Measurements from ENCODE around the gene RABGEF1. TPM values are rescaled to one million over a fixed set of nuclear protein-coding genes. Genes with fewer than 3 reads are reported as not detected.

The RABGEF1 gene
- total RNA-seq, 4 donors from 2014 or later: 43.0 to 46.3 (median 44.3) TPM

GRCh38 chr7:66781408-66782090 lies 41.0 kb downstream of the RABGEF1 start:
- TF ChIP-seq CTCF (IDR thresholded peaks at IDR 0.05; ENCODE audit: low read depth): no peak

- TF ChIP-seq CTCF (IDR thresholded peaks at IDR 0.05; ENCODE audit: low read depth): no peak
These were observed 49.7 kb downstream of the RABGEF1 start for GRCh38 chr7:66790196-66790595.

- no peak for TF ChIP-seq CTCF (IDR thresholded peaks at IDR 0.05; ENCODE audit: low read depth)
These were observed 50.2 kb downstream of the RABGEF1 start for GRCh38 chr7:66790725-66791124.

- no peak for TF ChIP-seq CTCF (IDR thresholded peaks at IDR 0.05; ENCODE audit: low read depth)
These were observed 60.1 kb downstream of the RABGEF1 start for GRCh38 chr7:66800591-66800990.

GRCh38 chr7:66804001-66804400 lies 63.5 kb downstream of the RABGEF1 start:
- no peak for TF ChIP-seq CTCF (IDR thresholded peaks at IDR 0.05; ENCODE audit: low read depth)

- no peak for TF ChIP-seq CTCF (IDR thresholded peaks at IDR 0.05; ENCODE audit: low read depth)
These were observed 67.2 kb downstream of the RABGEF1 start for GRCh38 chr7:66807736-66808135.

- no peak for TF ChIP-seq CTCF (IDR thresholded peaks at IDR 0.05; ENCODE audit: low read depth)
These were observed 70.2 kb downstream of the RABGEF1 start for GRCh38 chr7:66810716-66811115.
